HUES64 (cell line): ENCODE data around the gene UNC79.
"Not testable (repeated sequence)": the region's sequence is repeated elsewhere in the genome, so short reads cannot be mapped to it uniquely, and the experiment has no call there.

Experiments used
- H3K27ac ChIP-seq: 2 replicates; pipeline ENCODE4 v1.7.0; 2013; ENCODE audit warnings: low read depth, low read length, inconsistent platforms
- H3K27me3 ChIP-seq: 2 replicates; pipeline ENCODE4 v1.6.1; 2013; ENCODE audit warnings: mild to moderate bottlenecking, low read length; ENCODE audit not compliant: insufficient read depth
- H3K36me3 ChIP-seq: 2 replicates; pipeline ENCODE4 v1.6.1; 2013; ENCODE audit warnings: mild to moderate bottlenecking, low read length; ENCODE audit not compliant: insufficient read depth
- H3K4me1 ChIP-seq: 2 replicates; pipeline ENCODE4 v1.6.1; 2013; ENCODE audit warnings: mild to moderate bottlenecking, low read length, moderate library complexity; ENCODE audit not compliant: insufficient read depth
- H3K4me3 ChIP-seq: 2 replicates; pipeline ENCODE4 v1.5.1; 2013; ENCODE audit warnings: mild to moderate bottlenecking, low read length, moderate library complexity
- H3K9ac ChIP-seq: 2 replicates; pipeline ENCODE4 v1.6.1; 2013; ENCODE audit warnings: mild to moderate bottlenecking, low read depth, low read length
- H3K9me3 ChIP-seq: 2 replicates; pipeline ENCODE4 v1.6.1; 2013; ENCODE audit warnings: low read depth, low read length; ENCODE audit not compliant: insufficient read depth
- WGBS: fragments of 150-250, 120-280 bp; methylation state at CpG from one replicate; pipeline ENCODE4 v1.1.7; 2013; ENCODE audit warnings: missing lambda C conversion rate; 5-methylcytosine and 5-hydroxymethylcytosine counted together

The UNC79 gene

DNA sequence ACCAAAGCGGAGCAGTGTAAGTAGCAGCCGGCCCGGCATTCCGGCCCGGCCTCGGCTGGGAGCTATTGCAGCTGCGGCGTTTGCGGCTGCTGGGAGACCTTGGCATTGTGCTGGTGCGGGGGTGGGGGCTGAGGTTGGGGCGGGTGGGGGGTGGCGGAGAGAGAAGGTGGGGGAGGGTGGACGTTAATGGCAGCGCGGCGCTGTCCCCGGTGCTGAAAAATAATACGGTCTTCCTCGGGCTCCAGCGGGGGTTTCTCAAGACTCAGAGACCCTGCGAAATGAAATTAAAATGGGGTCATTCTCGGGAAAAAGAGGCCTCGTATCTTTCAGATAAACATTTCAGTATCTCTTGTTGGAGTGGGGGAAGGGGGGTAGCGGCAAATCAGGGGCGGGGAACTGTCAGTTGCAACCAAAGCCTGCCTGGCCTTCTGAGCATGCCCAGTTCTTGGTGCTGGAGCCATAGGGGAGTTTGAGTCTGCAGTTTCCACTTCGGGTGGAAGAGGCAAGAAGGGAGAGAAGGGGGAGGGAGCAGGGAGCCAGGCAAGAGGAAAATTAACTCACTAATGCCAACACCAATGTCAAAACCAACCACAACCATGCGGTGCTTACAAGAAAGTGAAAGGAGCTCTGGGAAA lies 414 bp downstream of the UNC79 start:
- Histone ChIP-seq H3K27ac (peak overlapping the region; percentile 32; the same call in 1 of the 2 replicates), H3K36me3 (no peaks in the 10 kb centered on the region), H3K4me1 (peaks cover 4% of the 10 kb centered on the region; the same call in 1 of the 2 replicates), H3K9ac (peak overlapping the region; percentile 68; the same call in 1 of the 2 replicates), H3K27me3 (peaks cover 18% of the 10 kb centered on the region), H3K9me3 (0 out of 2 replicates have a peak, but pooled peaks cover 6% of the 10 kb centered on the region), H3K4me3 (peak overlapping the region; percentile 82)
- 2% methylated on average over 27 of the region's 27 CpGs for WGBS

DNA sequence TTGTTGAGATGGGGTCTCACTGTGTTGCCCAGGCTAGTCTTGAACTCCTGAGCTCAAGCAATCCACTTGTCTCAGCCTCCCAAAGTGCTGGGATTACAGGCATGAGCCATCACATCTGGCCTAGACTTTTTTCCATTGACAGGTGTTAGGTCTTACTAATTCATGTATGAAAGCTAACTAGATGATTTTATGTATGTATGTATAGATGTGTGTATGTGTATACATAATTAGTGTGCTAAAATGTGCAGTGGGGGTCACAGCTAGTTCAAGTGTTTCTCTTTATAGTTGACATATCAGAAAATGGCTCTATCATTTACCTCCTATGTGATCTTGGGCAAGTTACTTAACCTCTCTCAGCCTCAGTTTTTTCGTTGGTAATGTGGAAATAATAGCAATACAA lies 23.5 kb downstream of the UNC79 start:
- no peaks in the 10 kb centered on the region for H3K9me3 ChIP-seq
- no CpG with 5 or more reads among the region's 1 CpG for WGBS
- H3K27me3 ChIP-seq, result no peaks in the 10 kb centered on the region
- no peak overlapping the region for H3K4me3 ChIP-seq
- H3K4me1 ChIP-seq, result peaks cover 7% of the 10 kb centered on the region; the same call in 1 of the 2 replicates
- H3K27ac ChIP-seq, result no peak overlapping the region
- no peaks in the 10 kb centered on the region for H3K36me3 ChIP-seq
- H3K9ac ChIP-seq, result no peak overlapping the region

GRCh38 chr14:93456356-93456755 lies 25.6 kb downstream of the UNC79 start:
- no peaks in the 10 kb centered on the region for H3K36me3 ChIP-seq
- no peaks in the 10 kb centered on the region for H3K27me3 ChIP-seq
- no peak overlapping the region for H3K4me3 ChIP-seq
- no peak overlapping the region for H3K9ac ChIP-seq
- H3K9me3 ChIP-seq, result no peaks in the 10 kb centered on the region
- peaks cover 7% of the 10 kb centered on the region; the same call in 1 of the 2 replicates for H3K4me1 ChIP-seq
- H3K27ac ChIP-seq, result no peak overlapping the region

DNA sequence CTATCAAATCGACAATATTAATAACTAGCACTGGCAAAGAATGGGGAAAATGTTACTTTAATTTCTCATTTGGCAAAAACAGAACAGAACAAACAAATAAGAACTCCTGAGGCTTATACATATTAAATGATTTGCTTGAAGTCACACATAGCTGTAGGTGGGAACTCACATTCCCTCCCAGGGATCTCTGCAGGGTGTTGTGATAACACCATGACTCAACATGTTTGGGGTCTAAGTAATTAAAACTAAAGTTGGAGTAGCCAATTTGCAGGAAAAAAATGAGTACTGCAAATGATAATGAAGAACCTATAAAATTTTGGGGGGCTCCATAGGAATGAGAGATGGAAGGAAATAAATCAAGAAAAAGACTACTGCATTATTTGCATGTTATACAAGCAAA lies 27.5 kb downstream of the UNC79 start:
- H3K9ac ChIP-seq, result no peak overlapping the region
- WGBS, result no CpG with 5 or more reads among the region's 1 CpG
- no peaks in the 10 kb centered on the region for H3K36me3 ChIP-seq
- no peak overlapping the region for H3K27ac ChIP-seq
- no peaks in the 10 kb centered on the region for H3K9me3 ChIP-seq
- H3K4me3 ChIP-seq, result no peak overlapping the region
- H3K4me1 ChIP-seq, result peaks cover 7% of the 10 kb centered on the region; the same call in 1 of the 2 replicates
- no peaks in the 10 kb centered on the region for H3K27me3 ChIP-seq

GRCh38 chr14:93462479-93462878 lies 31.7 kb downstream of the UNC79 start:
- no peak overlapping the region for H3K9ac ChIP-seq
- peaks cover 3% of the 10 kb centered on the region; the same call in 1 of the 2 replicates for H3K4me1 ChIP-seq
- no peaks in the 10 kb centered on the region for H3K9me3 ChIP-seq
- no peak overlapping the region for H3K27ac ChIP-seq
- H3K27me3 ChIP-seq, result no peaks in the 10 kb centered on the region
- no peaks in the 10 kb centered on the region for H3K36me3 ChIP-seq
- H3K4me3 ChIP-seq, result no peak overlapping the region
- 91% methylated on average over 3 of the region's 3 CpGs for WGBS

DNA sequence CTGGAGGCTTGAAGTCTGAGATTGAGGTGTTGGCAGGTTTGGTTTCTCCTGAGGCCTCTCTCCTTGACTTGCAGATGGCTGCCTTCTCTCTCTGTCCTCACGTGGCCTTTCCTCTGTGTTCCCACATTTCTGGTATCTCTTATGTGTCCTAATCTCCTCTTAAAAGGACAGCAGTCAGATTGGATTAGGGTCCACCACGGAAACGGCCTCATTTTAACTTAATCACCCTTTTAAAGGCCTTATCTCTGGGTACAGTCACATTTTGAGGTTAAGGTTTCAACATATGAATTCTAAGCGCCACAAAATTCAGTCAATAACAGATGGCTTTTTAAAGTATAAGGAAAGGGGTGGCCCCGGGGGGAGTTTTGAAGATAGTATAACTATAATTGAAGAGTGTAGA lies 33.5 kb downstream of the UNC79 start:
- no peak overlapping the region for H3K27ac ChIP-seq
- H3K27me3 ChIP-seq, result no peaks in the 10 kb centered on the region
- no peaks in the 10 kb centered on the region for H3K4me1 ChIP-seq
- H3K4me3 ChIP-seq, result no peak overlapping the region
- no peak overlapping the region for H3K9ac ChIP-seq
- no peaks in the 10 kb centered on the region for H3K36me3 ChIP-seq
- H3K9me3 ChIP-seq, result no peaks in the 10 kb centered on the region
- 86% methylated on average over 5 of the region's 5 CpGs for WGBS

- Histone ChIP-seq H3K27ac (no peak overlapping the region), H3K9ac (no peak overlapping the region), H3K4me1 (peaks cover 11% of the 10 kb centered on the region), H3K4me3 (no peak overlapping the region), H3K27me3 (no peaks in the 10 kb centered on the region), H3K36me3 (no peaks in the 10 kb centered on the region), H3K9me3 (no peaks in the 10 kb centered on the region)
- 77% methylated on average over 6 of the region's 6 CpGs for WGBS
Observed at GRCh38 chr14:93475471-93475870, 44.7 kb downstream of the UNC79 start.

DNA sequence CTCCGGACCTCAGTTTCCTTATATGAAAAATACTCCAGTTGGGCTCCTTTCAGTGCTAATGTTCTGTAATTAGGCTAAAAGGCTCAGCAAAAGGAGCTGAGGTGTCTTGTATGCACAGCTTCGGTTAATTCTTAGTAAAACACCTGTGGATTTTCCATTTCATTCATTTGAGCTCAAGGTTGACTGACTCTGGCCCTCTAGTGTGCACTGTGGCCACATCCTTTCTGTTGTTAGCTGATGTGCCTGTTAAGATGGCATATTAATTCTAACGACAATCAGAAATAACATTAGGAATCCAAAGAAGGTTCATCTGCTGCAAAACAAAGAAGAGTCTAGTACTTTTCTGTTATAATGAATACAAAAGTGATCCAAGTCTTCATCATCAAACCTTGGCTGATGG lies 45.6 kb downstream of the UNC79 start:
- no peaks in the 10 kb centered on the region for H3K27me3 ChIP-seq
- no peak overlapping the region for H3K4me3 ChIP-seq
- H3K36me3 ChIP-seq, result no peaks in the 10 kb centered on the region
- H3K4me1 ChIP-seq, result peaks cover 11% of the 10 kb centered on the region
- no peak overlapping the region for H3K27ac ChIP-seq
- no peaks in the 10 kb centered on the region for H3K9me3 ChIP-seq
- 89% methylated on average over 3 of the region's 3 CpGs for WGBS
- no peak overlapping the region for H3K9ac ChIP-seq

- not testable (repeated sequence) for H3K9ac ChIP-seq, H3K4me3 ChIP-seq, H3K36me3 ChIP-seq, H3K27ac ChIP-seq, H3K27me3 ChIP-seq, H3K9me3 ChIP-seq, H3K4me1 ChIP-seq
- 92% methylated on average over 1 of the region's 2 CpGs for WGBS
Observed at GRCh38 chr14:93479074-93479473, 48.3 kb downstream of the UNC79 start.

GRCh38 chr14:93480867-93481266 lies 50.1 kb downstream of the UNC79 start:
- Histone ChIP-seq H3K27ac (no peak overlapping the region), H3K4me1 (peaks cover 4% of the 10 kb centered on the region; the same call in 1 of the 2 replicates), H3K9me3 (no peaks in the 10 kb centered on the region), H3K27me3 (no peaks in the 10 kb centered on the region), H3K4me3 (no peak overlapping the region), H3K9ac (no peak overlapping the region), H3K36me3 (no peaks in the 10 kb centered on the region)

DNA sequence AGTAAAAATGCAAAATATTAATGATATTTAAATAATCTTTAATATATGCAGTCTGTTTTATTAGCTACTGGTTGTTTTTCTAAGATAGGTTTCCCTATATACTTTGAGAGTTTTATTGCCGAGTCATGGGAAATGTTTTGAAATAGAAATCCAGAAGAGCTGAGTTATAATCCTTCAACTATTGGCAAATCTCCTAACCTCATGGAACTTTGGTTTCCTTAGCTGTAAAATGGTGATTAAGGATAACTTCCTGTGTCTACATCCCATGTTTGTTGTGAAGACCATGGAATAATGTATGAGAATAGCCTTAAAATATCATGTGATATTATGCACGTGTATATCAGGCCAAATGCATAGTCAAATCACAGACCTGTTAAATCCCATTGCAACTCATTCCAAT lies 51.0 kb downstream of the UNC79 start:
- Histone ChIP-seq H3K4me1 (no peaks in the 10 kb centered on the region), H3K27ac (no peak overlapping the region), H3K9ac (no peak overlapping the region), H3K4me3 (no peak overlapping the region), H3K9me3 (no peaks in the 10 kb centered on the region), H3K36me3 (no peaks in the 10 kb centered on the region), H3K27me3 (no peaks in the 10 kb centered on the region)
- 100% methylated on average over 2 of the region's 2 CpGs for WGBS

DNA sequence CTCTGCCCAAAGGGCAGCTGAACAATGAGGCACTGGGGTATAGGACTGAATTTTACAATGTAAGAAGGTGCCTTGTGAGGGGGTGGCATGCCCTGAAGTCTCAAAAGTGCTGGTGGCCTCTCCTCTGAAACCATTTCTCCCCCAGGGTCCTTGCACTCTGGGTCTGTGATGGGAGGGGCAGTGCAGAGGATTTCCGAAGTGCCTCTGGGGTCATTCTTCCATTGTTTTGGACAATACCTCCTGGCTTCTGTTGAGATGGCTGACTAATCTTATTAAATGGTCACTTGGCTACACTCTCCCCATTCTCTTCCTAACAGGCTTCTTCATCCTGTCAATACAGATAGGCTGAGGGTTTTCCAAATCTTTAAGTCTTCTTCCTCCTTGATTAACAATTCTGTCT lies 59.3 kb downstream of the UNC79 start:
- no peaks in the 10 kb centered on the region for H3K9me3 ChIP-seq
- WGBS, result 100% methylated on average over 1 of the region's 1 CpG
- H3K36me3 ChIP-seq, result no peaks in the 10 kb centered on the region
- no peaks in the 10 kb centered on the region for H3K4me1 ChIP-seq
- no peak overlapping the region for H3K27ac ChIP-seq
- H3K9ac ChIP-seq, result no peak overlapping the region
- H3K27me3 ChIP-seq, result no peaks in the 10 kb centered on the region
- no peak overlapping the region for H3K4me3 ChIP-seq
